ENCODE data around the gene BMP6.

DNA sequence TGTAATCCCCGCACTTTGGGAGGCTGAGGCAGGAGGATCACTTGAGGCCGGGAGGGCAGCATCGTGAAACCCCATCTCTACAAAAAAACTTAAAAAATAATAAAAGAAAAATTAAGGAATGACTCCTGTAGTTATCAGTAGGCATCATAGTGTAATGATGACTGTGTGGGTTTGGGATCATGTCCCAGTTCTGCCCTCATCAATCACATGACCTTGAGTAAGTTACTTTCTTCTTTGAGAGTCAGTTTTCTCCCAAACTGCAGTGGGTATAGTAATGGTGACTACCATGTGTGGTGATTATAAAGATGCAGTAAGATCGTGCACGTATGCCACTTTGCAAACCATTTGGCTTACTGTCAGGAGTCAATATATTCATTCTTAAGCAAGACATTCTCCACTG, 95.5 kb downstream of the BMP6 start:
- TF ChIP-seq, protein P1, sequence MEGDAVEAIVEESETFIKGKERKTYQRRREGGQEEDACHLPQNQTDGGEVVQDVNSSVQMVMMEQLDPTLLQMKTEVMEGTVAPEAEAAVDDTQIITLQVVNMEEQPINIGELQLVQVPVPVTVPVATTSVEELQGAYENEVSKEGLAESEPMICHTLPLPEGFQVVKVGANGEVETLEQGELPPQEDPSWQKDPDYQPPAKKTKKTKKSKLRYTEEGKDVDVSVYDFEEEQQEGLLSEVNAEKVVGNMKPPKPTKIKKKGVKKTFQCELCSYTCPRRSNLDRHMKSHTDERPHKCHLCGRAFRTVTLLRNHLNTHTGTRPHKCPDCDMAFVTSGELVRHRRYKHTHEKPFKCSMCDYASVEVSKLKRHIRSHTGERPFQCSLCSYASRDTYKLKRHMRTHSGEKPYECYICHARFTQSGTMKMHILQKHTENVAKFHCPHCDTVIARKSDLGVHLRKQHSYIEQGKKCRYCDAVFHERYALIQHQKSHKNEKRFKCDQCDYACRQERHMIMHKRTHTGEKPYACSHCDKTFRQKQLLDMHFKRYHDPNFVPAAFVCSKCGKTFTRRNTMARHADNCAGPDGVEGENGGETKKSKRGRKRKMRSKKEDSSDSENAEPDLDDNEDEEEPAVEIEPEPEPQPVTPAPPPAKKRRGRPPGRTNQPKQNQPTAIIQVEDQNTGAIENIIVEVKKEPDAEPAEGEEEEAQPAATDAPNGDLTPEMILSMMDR (conservative IDR thresholded peaks at IDR 0.05), result no peak
- no peak for TF ChIP-seq EZH2 (IDR thresholded peaks at IDR 0.05; ENCODE audit: low read depth)
